H54 (cell line): ENCODE measurements around the gene MMUT.
"Not testable (repeated sequence)": the region's sequence is repeated elsewhere in the genome, so short reads cannot be mapped to it uniquely, and the experiment has no call there.

Experiments
- DNase-seq: peaks from one replicate; pipeline ENCODE4 v3.0.0; 2011; ENCODE audit warnings: low spot score, mixed read lengths; ENCODE audit not compliant: insufficient read length
- FAIRE-seq: peaks from 3 replicates; lab custom pipeline; 2011; peaks lifted over from hg19 to GRCh38; lab: Jason Lieb, UNC
- POLR2A ChIP-seq: IDR thresholded peaks from 2 replicates; pipeline ENCODE4 v1.6.1; 2011; ENCODE audit warnings: low read depth, mild to moderate bottlenecking, low read length

MMUT gene

DNA sequence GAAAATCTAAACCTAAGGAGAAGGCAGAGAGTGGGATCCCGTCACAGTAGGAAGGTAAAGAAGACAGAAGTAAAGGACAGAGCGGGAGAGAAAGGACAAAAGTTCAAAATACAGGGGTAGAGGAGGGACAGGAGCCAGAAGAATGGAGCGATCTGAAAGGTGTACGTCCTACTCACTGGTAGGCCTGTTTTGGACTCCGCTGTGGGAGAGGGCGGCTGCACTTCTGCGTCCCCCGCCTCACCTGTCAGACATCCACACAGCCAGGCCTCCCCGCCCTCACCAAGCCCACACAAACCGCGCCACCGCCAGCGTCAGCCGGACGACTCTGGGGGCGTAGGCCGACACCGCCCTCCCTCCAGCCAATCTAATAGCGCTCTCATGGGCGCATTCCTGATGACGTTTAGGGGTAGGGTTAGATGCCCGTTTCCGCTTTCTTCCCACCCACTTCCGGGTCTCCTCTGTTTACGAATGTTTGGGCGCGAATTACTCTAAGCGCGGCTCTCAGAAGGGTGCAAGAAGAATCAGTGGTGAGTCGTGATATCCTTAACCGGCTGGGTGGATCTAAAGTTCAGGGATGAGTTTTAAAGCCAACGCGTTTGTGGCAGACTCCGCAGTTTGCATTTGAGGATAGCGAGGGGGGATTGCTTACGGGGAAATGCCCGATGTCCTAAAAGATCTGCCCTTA, at the start of gene MMUT, which contains the start of gene CENPQ:
TSS of gene MMUT (minus strand) at position 327 of the 685 bp plus-strand sequence. CDS start 3,787 bp downstream, outside the sequence.
TSS of gene CENPQ (plus strand) at position 444 of the 685 bp plus-strand sequence. CDS start 6,807 bp downstream, outside the sequence.
- TF ChIP-seq POLR2A = peak; percentile 80
- peak; percentile 98 for FAIRE-seq
- peak; percentile 89 for DNase-seq

DNA sequence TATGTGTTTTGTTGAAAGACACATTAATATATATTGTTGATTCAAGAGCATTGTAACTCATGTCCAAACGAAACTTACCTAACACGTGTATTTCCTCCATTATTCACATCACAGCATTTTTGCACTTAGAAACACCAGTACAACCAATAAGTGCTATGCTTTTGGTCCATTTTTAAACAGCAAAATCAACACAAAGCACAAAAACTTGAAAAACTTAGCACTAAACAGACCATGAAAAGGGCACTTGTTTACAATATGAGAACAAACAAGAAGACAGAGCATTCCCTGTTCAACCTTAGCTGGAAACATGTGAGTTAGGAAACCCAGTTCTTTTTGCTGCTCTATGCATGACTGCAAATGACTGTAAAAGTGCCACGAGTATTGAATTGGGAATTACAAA, 46.3 kb upstream of the MMUT start:
- DNase-seq (no peak), FAIRE-seq (no peak)
- TF ChIP-seq POLR2A = no peak

DNA sequence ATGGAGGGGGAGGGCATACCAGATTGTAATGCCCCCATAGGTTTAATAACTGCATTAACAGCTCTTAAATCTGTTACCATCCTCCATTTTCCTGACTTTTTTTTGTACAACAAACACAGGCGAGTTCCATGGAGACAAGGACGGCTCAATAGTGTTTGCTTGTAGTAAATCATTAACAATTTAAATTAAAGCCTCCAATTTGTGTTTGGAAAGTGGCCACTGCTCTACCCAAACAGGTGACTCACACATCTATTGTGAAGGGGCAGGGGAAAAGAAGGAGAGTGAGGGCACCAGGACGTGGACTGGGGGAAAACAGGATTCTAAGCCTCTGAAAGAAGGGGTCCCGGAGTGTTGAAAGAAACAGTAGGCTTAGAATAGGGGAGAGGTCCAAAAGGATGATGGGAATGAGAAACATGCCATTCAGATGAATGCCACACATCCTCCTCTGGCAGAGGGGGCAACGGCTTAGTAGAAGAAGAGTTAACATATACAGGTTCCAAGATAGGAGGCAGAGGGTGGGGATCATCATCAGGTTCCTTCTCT, 43.6 kb upstream of the MMUT start:
- FAIRE-seq = no peak
- no peak for TF ChIP-seq POLR2A
- no peak for DNase-seq

DNA sequence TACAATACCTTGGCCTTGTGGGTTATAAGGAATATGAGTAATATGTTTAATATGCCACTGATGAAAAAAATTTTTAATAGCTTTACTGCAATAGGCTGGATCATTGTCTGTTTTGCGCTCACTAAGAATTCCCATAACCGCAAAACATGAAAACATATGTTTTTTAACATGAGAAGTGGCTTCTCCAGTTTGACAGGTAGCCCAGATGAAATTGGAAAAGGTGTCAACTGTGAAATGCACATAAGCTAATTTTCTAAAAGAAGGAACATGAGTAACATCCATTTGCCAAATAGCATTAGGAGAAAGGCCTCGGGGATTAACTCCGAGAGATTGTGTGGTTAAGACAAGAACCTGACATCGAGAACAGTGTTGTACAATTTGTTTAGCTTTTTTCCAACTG, 41.6 kb upstream of the MMUT start:
- TF ChIP-seq POLR2A = no peak
- DNase-seq (no peak), FAIRE-seq (peak; percentile 30)

DNA sequence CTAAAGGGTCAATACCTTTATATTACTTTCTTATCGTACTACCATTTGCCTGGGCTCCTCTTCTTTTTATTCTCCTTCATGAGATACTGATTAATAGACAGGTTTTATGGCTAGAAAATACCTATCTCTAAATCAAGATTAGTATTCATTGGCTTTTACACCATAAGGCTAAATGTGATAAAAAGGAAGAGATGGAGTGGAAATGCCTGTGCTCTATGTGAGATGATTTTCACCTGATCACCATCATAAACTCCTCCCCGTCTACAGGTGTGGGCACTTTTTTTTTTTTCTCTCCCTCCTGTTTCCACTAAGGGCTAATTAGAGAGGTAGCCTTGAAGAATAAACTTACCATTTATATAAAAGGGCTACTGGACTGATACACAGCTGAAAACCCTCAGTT, 36.6 kb upstream of the MMUT start, which contains the start of gene GLYATL3:
TSS of gene GLYATL3 (plus strand) at position 301 of the 400 bp plus-strand sequence. CDS start 12,068 bp downstream, outside the sequence.
- FAIRE-seq = no peak
- no peak for DNase-seq
- TF ChIP-seq POLR2A = no peak

DNA sequence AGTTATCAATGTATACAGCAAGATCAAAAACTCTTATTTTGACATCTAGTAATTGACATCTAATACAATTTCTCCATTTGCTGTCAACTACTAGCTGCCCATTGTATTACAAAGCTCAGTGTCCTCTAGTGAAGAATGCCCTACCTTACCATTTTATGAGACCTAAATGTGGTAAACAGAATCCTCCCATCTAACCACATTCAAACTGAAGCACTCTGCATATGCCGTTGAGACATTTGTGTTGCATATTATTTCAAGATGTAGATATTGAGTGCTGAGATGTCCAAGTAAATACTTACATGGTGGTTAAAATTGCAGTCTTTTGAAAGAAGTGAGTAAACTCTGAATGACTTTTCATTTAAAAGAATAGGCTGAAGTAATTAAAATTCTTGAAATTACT, 36.1 kb upstream of the MMUT start:
- no peak for FAIRE-seq
- DNase-seq = no peak
- TF ChIP-seq POLR2A = no peak

DNA sequence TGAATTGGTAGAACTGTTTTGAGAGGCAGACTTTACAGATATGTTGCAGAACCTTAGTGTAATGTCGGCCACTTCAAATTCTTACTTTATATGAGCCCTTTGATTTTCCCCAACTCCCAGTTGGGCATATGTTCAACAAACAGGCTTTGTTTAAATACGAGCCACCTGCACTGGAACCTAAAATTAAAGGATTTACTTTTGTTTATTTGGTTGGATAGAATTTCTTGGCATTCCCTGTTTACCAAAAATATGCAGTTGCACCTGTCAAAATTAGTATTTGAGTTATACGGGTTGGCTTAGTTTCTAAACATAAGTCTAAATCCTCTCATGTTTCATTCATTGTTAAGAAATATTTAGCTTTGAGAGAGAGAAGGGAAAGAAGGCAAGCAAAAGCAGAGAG, 34.3 kb upstream of the MMUT start:
- FAIRE-seq (peak; percentile 68), DNase-seq (no peak)
- no peak for TF ChIP-seq POLR2A

DNA sequence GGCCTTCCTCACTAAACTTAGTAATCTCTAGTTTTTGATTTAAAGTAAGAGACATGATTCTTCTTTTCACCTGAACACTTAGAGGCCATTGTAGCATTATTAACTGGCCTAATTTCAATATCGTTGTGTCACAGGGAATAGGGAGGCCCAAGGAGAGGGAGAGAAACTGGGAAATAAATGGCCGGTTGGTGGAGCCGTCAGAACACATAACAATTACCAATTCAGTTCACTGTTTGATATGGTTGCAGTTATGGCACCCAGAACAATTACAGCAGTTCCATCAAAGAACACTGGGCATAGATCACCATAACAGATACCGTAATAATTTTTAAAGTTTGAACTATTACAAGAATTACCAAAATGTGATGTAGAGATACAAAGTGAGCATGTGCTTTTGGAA, 27.6 kb upstream of the MMUT start:
- TF ChIP-seq POLR2A = no peak

DNA sequence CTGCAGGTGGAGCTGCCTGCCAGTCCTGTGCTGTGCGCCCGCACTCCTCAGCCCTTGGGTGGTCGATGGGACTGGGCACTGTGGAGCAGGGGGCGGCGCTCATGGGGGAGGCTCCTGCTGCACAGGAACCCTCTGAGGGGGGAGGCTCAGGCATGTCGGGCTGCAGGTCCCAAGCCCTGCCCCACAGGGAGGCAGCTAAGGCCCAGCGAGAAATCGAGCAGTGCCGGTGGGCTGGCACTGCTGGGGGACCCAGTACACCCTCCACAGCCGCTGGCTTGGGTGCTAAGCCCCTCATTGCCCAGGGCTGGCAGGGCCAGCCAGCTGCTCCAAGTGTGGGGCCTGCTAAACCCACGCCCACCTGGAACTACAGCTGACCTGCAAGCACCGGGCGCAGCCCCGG, 20.3 kb upstream of the MMUT start:
- not testable (repeated sequence) for FAIRE-seq, DNase-seq

More for the DNA sequence above, 27.6 kb upstream of the MMUT start:
- no peak for DNase-seq
- FAIRE-seq = no peak

DNA sequence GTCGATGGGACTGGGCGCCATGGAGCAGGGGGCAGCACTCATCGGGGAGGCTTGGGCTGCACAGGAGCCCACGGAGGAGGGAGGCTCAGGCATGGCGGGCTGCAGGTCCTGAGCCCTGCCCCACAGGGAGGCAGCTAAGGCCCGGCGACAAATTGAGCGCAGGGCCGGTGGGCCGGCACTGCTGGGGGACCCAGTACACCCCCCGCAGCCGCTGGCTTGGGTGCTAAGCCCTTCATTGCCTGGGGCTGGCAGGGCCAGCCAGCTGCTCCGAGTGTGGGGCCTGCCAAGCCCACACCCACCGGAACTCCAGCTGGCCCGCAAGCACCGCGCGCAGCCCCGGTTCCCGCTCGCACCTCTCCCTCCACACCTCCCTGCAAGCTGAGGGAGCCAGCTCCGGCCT, 18.8 kb upstream of the MMUT start:
- FAIRE-seq, DNase-seq: not testable (repeated sequence)

DNA sequence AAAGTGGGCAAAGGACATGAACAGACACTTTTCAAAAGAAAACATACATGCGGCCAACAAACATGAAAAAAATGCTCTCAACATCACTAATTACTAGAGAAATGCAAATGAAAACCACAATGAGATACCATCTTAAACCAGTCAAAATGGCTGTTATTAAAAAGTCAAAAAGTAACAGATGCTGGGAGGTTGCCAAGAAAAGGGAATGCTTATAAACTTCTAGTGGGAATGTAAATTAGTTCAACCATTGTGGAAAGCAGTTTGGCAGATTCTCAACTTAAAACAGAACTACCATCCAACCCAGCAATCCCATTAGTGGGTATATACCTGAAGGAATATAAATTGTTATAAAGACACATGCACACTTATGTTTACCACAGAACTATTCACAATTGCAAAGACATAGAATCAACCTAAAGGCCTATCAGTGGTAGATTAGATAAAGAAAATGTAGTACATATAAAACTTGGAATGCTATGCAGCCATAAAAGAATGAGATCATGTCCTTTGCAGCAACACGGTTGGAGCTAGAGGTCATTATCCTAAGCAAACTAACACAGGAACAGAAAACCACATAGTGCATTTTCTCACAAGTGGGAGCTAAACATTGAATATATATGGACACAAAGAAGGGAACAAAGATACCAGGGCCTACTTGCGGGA, 16.4 kb upstream of the MMUT start:
- DNase-seq (no peak), FAIRE-seq (no peak)
- TF ChIP-seq POLR2A = no peak

DNA sequence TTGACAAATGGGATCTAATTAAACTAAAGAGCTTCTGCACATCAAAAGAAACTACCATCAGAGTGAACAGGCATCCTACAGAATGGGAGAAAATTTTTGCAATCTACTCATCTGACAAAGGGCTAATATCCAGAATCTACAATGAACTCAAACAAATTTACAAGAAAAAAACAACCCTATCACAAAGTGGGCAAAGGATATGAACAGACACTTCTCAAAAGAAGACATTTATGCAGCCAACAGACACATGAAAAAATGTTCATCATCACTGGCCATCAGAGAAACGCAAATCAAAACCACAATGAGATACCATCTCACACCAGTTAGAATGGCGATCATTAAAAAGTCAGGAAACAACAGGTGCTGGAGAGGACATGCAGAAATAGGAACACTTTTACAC, 13.5 kb upstream of the MMUT start:
- DNase-seq, FAIRE-seq: not testable (repeated sequence)

DNA sequence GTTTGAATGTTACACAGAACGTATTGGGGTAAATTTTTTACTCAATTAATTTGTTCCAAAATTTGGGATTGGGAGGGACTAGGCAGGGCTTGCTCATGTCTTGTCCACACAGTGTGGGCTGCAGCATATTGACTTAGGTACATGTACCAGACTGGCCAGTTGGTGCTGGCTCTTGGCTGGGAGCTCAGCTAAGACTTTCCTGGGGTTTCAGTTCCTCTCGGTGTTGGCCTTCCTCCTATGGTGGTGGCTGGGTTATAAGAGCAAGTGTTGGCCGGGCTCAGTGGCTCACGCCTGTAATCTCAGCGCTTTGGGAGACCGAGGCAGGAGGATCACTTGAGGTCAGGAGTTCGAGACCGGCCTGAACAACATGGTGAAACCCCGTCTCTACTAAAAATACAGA, 5.0 kb upstream of the MMUT start:
- DNase-seq = no peak
- TF ChIP-seq POLR2A = no peak
- no peak for FAIRE-seq

DNA sequence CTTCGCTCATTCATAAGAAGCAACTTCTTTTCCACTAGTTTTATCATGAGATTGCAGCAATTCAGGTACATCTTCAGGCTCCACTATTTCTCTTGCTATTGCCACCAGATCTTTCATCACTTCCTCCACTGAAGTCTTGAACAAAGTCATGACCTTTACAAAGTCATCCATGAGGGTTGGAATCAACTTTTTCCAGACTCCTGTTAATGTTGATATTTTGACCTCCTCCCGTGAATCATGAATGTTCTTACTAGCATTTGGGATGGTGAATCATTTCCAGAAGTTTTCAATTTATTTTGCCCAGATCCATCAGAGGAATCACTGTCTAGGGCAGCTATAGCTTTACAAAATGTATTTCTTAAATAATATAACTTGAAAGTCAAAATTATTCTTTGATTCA, 1.6 kb upstream of the MMUT start:
- no peak for DNase-seq
- TF ChIP-seq POLR2A = no peak
- FAIRE-seq = no peak

DNA sequence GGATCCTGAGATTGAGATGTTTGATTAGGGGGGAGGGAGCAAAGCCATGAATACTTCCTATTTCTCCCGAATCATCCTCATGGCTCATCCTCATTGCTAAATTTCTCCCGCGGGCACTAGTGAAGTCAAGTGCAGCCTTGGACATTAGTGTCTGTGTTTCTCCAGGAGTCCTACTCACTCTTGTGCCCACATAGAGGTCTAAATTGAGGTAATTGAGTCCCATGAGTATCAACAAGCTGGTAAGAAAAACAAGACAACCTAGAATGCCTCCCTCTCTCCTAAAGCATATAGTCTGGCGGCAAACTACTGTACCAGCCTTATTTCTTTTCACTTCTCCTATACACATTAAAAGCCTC, 537 bp upstream of the MMUT start:
- TF ChIP-seq POLR2A = no peak
- no peak for DNase-seq
- no peak for FAIRE-seq
